GM19239 (cell line): ENCODE results near the gene SLC15A5.

Experiments used
- DNase-seq: peaks from one replicate; pipeline ENCODE4 v3.0.0; 2011; ENCODE audit warnings: low spot score; ENCODE audit not compliant: insufficient read length
- FAIRE-seq: peaks from 2 replicates; lab custom pipeline; 2011; peaks lifted over from hg19 to GRCh38; lab: Jason Lieb, UNC

Gene SLC15A5

GRCh38 chr12:16277585-16277984 lies at the start of gene SLC15A5:
Gene SLC15A5, minus strand, starts transcription at chr12:16277685. Its CDS starts 0 bp downstream, at chr12:16277685.
- FAIRE-seq (no peak), DNase-seq (no peak)

GRCh38 chr12:16325426-16325825 lies 47.9 kb upstream of the SLC15A5 start:
- DNase-seq (no peak), FAIRE-seq (no peak)

- DNase-seq = no peak
- FAIRE-seq = no peak
These were observed 47.3 kb upstream of the SLC15A5 start for GRCh38 chr12:16324772-16325171.

- no peak for FAIRE-seq
These were observed 46.8 kb upstream of the SLC15A5 start for GRCh38 chr12:16324272-16324671.

GRCh38 chr12:16323638-16324037 lies 46.2 kb upstream of the SLC15A5 start:
- FAIRE-seq (no peak), DNase-seq (no peak)

More at GRCh38 chr12:16324272-16324671, 46.8 kb upstream of the SLC15A5 start:
- no peak for DNase-seq

- FAIRE-seq = no peak
- DNase-seq = no peak
These were observed 45.5 kb upstream of the SLC15A5 start for GRCh38 chr12:16323010-16323409.

GRCh38 chr12:16310934-16311333 lies 33.4 kb upstream of the SLC15A5 start:
- no peak for DNase-seq
- FAIRE-seq = no peak

- DNase-seq (no peak), FAIRE-seq (no peak)
These were observed 30.5 kb upstream of the SLC15A5 start for GRCh38 chr12:16307856-16308475.

- DNase-seq (no peak), FAIRE-seq (no peak)
These were observed 26.5 kb upstream of the SLC15A5 start for GRCh38 chr12:16303939-16304338.

- FAIRE-seq = no peak
These were observed 23.3 kb upstream of the SLC15A5 start for GRCh38 chr12:16300736-16301135.

GRCh38 chr12:16300122-16300521 lies 22.6 kb upstream of the SLC15A5 start:
- DNase-seq (no peak), FAIRE-seq (no peak)

More at GRCh38 chr12:16300736-16301135, 23.3 kb upstream of the SLC15A5 start:
- no peak for DNase-seq

GRCh38 chr12:16299403-16299802 lies 21.9 kb upstream of the SLC15A5 start:
- FAIRE-seq = no peak
- no peak for DNase-seq

GRCh38 chr12:16297521-16297920 lies 20.0 kb upstream of the SLC15A5 start:
- DNase-seq (no peak), FAIRE-seq (no peak)

GRCh38 chr12:16294376-16294956 lies 17.0 kb upstream of the SLC15A5 start:
- no peak for FAIRE-seq
- DNase-seq = no peak

GRCh38 chr12:16291032-16291431 lies 13.5 kb upstream of the SLC15A5 start:
- DNase-seq = no peak
- no peak for FAIRE-seq

GRCh38 chr12:16285586-16285985 lies 8.1 kb upstream of the SLC15A5 start:
- DNase-seq (no peak), FAIRE-seq (no peak)

GRCh38 chr12:16282978-16283377 lies 5.5 kb upstream of the SLC15A5 start:
- DNase-seq (no peak), FAIRE-seq (no peak)

- FAIRE-seq = no peak
These were observed 4.6 kb upstream of the SLC15A5 start for GRCh38 chr12:16282081-16282480.

GRCh38 chr12:16281157-16281556 lies 3.7 kb upstream of the SLC15A5 start:
- DNase-seq = no peak
- FAIRE-seq = no peak

More at GRCh38 chr12:16282081-16282480, 4.6 kb upstream of the SLC15A5 start:
- DNase-seq = no peak

- DNase-seq (no peak), FAIRE-seq (no peak)
These were observed 5.3 kb downstream of the SLC15A5 start for GRCh38 chr12:16272222-16272621.

- FAIRE-seq (no peak), DNase-seq (no peak)
These were observed 6.4 kb downstream of the SLC15A5 start for GRCh38 chr12:16271062-16271461.

- FAIRE-seq = no peak
- DNase-seq = no peak
These were observed 7.5 kb downstream of the SLC15A5 start for GRCh38 chr12:16269946-16270345.
